ENCODE data around the gene AATF. TPM values are rescaled to one million over a fixed set of nuclear protein-coding genes. Genes with fewer than 3 reads are reported as not detected.

Gene AATF
- total RNA-seq, 3 donors from 2014 or later, result 34.4 to 47.2 (median 40.0) TPM

DNA sequence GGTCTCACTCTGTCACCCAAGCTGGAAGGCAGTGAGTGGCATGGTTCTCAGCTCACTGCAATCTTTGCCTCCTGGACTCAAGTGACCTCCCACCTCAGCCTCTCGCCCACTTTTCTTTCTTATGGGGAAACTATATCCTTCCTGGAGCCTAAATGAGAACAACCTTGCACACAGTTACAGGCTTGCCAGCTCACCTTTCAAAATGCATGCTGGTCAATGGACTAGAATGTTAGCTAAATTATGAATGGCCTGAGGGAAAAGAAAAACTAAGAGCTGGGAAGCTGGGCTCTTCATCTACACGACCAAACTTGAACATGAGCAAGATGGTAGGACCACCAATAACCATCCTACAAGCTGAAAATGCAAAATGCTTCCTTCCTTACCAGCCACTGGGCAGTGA is 22.1 kb upstream of the AATF start:
- Histone ChIP-seq H3K27ac (no peak overlapping the region), H3K9me3 (no peaks in the 10 kb centered on the region), H3K4me1 (peaks cover 0 to under 1% of the 10 kb centered on the region in 2 donors), H3K4me3 (no peak overlapping the region), H3K27me3 (peaks cover 8 to 65% of the 10 kb centered on the region in 2 donors), H3K36me3 (no peaks in the 10 kb centered on the region)
- TF ChIP-seq POLR2AphosphoS5 (IDR thresholded peaks at IDR 0.05) (no peak), POLR2A (IDR thresholded peaks at IDR 0.05) (no peak)
- TF ChIP-seq, protein P1, sequence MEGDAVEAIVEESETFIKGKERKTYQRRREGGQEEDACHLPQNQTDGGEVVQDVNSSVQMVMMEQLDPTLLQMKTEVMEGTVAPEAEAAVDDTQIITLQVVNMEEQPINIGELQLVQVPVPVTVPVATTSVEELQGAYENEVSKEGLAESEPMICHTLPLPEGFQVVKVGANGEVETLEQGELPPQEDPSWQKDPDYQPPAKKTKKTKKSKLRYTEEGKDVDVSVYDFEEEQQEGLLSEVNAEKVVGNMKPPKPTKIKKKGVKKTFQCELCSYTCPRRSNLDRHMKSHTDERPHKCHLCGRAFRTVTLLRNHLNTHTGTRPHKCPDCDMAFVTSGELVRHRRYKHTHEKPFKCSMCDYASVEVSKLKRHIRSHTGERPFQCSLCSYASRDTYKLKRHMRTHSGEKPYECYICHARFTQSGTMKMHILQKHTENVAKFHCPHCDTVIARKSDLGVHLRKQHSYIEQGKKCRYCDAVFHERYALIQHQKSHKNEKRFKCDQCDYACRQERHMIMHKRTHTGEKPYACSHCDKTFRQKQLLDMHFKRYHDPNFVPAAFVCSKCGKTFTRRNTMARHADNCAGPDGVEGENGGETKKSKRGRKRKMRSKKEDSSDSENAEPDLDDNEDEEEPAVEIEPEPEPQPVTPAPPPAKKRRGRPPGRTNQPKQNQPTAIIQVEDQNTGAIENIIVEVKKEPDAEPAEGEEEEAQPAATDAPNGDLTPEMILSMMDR (IDR thresholded peaks at IDR 0.05), result no peak
- intact Hi-C loops (cut with DNase I; ENCODE audit: low total_unique reads), result no loop called here
- no peak for DNase-seq (ENCODE audit: low spot score in 2 of 2)

DNA sequence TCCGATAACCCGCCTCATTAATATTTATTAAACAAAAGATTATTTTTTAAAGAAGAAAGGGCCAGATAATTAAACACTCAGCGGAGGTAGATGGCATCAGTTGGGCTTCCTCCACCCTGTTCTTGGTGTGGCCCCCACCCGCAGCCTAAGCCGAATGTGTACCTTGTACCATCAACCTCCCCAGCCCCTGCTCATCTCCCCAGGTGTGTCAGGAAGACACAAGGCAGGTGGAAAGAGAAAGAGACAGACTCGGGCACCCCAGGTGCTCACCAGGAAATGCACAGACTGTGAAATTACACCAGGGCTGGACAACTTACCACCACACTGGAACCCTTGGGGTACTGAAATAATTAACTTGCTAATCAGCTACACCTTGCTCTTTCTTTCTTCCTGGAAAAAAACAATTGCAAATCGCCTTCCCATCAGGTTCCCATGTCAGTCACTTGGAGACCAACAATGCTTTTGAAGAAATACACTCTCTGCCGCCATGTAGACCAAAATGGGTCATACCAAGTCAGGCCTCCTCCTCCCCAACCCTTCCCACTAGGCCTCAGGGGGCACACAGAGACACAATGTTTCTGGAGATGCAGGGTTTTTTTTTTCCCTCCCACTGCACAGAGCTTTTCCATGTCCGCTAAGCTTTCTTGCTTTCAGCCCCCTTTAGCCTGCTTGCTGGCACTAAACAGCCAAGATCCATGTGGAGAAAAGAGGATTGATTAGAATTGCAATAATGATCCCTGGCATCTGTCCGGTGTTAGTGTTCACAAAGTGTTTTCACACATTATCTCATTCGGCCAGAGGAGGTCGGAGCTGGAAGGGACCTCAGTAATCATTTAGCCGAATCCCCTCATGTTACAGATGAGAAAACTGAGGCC is 20.0 kb upstream of the AATF start:
- TF ChIP-seq POLR2A (IDR thresholded peaks at IDR 0.05) (no peak), POLR2AphosphoS5 (IDR thresholded peaks at IDR 0.05) (no peak)
- TF ChIP-seq, protein P1 (IDR thresholded peaks at IDR 0.05), result no peak
- Histone ChIP-seq H3K36me3 (no peaks in the 10 kb centered on the region), H3K4me3 (no peak overlapping the region), H3K27ac (no peak overlapping the region), H3K9me3 (no peaks in the 10 kb centered on the region), H3K4me1 (peaks cover 0 to 10% of the 10 kb centered on the region in 2 donors), H3K27me3 (peaks cover 17 to 73% of the 10 kb centered on the region in 2 donors)
- intact Hi-C loops (cut with DNase I; ENCODE audit: low total_unique reads), result no loop called here
- DNase-seq (ENCODE audit: low spot score in 2 of 2), result no peak

DNA sequence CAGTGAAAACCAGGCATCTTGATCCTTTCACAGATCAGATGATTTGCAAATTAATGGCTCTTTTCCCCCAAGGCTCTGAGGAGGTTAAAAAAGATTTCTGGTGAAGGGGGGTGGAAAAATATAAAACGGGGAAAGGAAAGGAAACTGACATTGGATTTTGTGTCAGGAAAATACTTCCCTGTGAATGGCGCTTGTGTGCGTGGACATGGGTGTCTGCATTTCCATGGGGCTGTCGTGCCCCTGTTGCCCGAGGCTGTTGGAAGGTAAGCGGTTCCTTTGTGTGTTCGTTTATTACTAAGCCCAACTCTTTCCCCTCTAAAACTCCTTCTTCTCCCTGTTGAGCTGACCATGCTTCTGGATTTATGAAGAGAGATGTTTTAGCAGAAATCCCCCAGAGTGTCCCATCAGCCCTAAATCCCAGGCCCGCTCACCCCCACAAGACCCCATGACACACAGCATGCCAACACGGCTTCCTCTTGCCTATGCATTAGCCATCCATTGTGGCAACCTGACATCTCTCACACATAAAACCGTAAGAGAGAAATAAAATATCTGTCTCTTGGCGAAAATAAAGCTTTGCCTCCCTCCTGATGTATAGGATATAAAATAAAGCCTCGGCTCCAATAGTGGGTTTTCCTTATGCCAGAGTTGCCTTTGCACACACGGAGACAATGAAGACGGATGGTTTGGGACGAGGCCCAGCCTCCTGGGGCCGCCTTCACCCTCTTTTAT is 18.7 kb upstream of the AATF start:
- H3K27me3 ChIP-seq, result peaks cover 26 to 86% of the 10 kb centered on the region in 2 donors
- H3K36me3 ChIP-seq, result no peaks in the 10 kb centered on the region
- DNase-seq (ENCODE audit: low spot score in 2 of 2), result no peak
- H3K27ac ChIP-seq, result no peak overlapping the region
- peaks cover 7 to 16% of the 10 kb centered on the region in 2 donors for H3K4me1 ChIP-seq
- H3K9me3 ChIP-seq, result no peaks in the 10 kb centered on the region
- TF ChIP-seq POLR2A (IDR thresholded peaks at IDR 0.05), result no peak
- TF ChIP-seq, protein P1 (IDR thresholded peaks at IDR 0.05), result no peak
- TF ChIP-seq POLR2AphosphoS5 (IDR thresholded peaks at IDR 0.05), result no peak
- H3K4me3 ChIP-seq, result no peak overlapping the region
- intact Hi-C loops (cut with DNase I; ENCODE audit: low total_unique reads), result no loop called here

DNA sequence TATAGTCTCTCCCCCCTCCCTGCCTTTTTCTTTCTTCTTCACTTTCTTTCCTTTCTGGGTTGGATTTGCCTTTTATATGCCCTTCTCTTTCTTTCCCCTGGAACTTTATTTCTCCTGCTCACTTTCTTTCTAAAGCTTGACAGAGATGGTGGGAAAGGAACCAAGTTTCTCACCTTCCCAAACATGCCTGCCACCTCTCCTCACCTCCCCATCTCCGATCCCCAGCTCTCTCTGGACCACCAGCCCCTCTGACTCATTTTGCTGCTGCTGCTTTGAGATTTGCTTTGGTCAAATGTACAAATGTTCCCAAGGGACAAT is 18.2 kb upstream of the AATF start:
- no peak for DNase-seq (ENCODE audit: low spot score in 2 of 2)
- TF ChIP-seq POLR2AphosphoS5 (IDR thresholded peaks at IDR 0.05), result no peak
- TF ChIP-seq POLR2A (IDR thresholded peaks at IDR 0.05), result no peak
- TF ChIP-seq, protein P1 (IDR thresholded peaks at IDR 0.05), result no peak
- Histone ChIP-seq H3K4me1 (peaks cover 7 to 16% of the 10 kb centered on the region in 2 donors), H3K27ac (no peak overlapping the region), H3K9me3 (no peaks in the 10 kb centered on the region), H3K4me3 (no peak overlapping the region), H3K36me3 (no peaks in the 10 kb centered on the region), H3K27me3 (peaks cover 30 to 92% of the 10 kb centered on the region in 2 donors)
- intact Hi-C loops (cut with DNase I; ENCODE audit: low total_unique reads), result no loop called here

All from breast epithelium (tissue), 4 donors.